CD8-positive, alpha-beta memory T cell (primary cell): ENCODE measurements around the gene GALK2. TPM values are rescaled to one million over a fixed set of nuclear protein-coding genes. Genes with fewer than 3 reads are reported as not detected.

Experiments
- CTCF ChIA-PET: fragments of 350-600 bp; sonication (Branson Sonifier 250); formaldehyde crosslinking; loops from one replicate; lab custom pipeline; 2021; ENCODE audit warnings: antibody characterized with exemption; lab: Charles Lee
- POLR2A ChIA-PET: fragments of 350-600 bp; sonication (Branson Sonifier 250); formaldehyde crosslinking; loops from one replicate; lab custom pipeline; 2021; ENCODE audit warnings: antibody characterized with exemption; lab: Charles Lee
- DNase-seq, 5 donors: peaks; one replicate each; pipeline versions ENCODE4 v3.0.0 to v3.0.0-alpha.2; 2020 to 2022; ENCODE audit warnings: mixed read lengths in 1 of 5
- H3K27ac ChIP-seq: one replicate; pipeline ENCODE4 v1.7.0; 2013; ENCODE audit warnings: low read depth, mild to moderate bottlenecking, low read length, moderate library complexity
- H3K27me3 ChIP-seq: 2 replicates; pipeline ENCODE4 v1.7.0; 2013; ENCODE audit warnings: low read length, mild to moderate bottlenecking; ENCODE audit not compliant: insufficient read depth, poor library complexity, severe bottlenecking
- H3K36me3 ChIP-seq: 2 replicates; pipeline ENCODE4 v1.7.0; 2013; ENCODE audit warnings: mild to moderate bottlenecking, low read length, moderate library complexity; ENCODE audit not compliant: insufficient read depth
- H3K4me1 ChIP-seq: 2 replicates; pipeline ENCODE4 v1.7.0; 2013; ENCODE audit warnings: mild to moderate bottlenecking, low read length, moderate library complexity; ENCODE audit not compliant: insufficient read depth
- H3K4me3 ChIP-seq: 2 replicates; pipeline ENCODE4 v1.7.0; 2013; ENCODE audit warnings: mild to moderate bottlenecking, low read length
- H3K9me3 ChIP-seq: 2 replicates; pipeline ENCODE4 v1.7.0; 2013; ENCODE audit warnings: mild to moderate bottlenecking, low read length
- H3K27ac Mint-ChIP-seq, 8 donors: one replicate each; pipeline ENCODE4 v1.8.0; 2020 to 2021; ENCODE audit warnings: mixed read lengths in 8 of 8, mild to moderate bottlenecking in 6 of 8, inconsistent platforms in 3 of 8, moderate library complexity in 3 of 8
- H3K27me3 Mint-ChIP-seq, 2 donors: one replicate each; pipeline ENCODE4 v1.8.0; 2020 to 2021; ENCODE audit warnings: mixed read lengths in 2 of 2, mild to moderate bottlenecking in 1 of 2, moderate library complexity in 1 of 2
- H3K36me3 Mint-ChIP-seq, 3 donors: one replicate each; pipeline ENCODE4 v1.8.0; 2020 to 2021; ENCODE audit warnings: mixed read lengths in 3 of 3, inconsistent platforms in 1 of 3, mild to moderate bottlenecking in 1 of 3
- H3K4me1 Mint-ChIP-seq, 3 donors: one replicate each; pipeline ENCODE4 v1.8.0; 2020 to 2021; ENCODE audit warnings: mixed read lengths in 3 of 3, inconsistent platforms in 1 of 3, mild to moderate bottlenecking in 1 of 3
- H3K4me3 Mint-ChIP-seq, 7 donors: one replicate each; pipeline ENCODE4 v1.8.0; 2020 to 2021; ENCODE audit warnings: mixed read lengths in 7 of 7, mild to moderate bottlenecking in 6 of 7, moderate library complexity in 4 of 7, inconsistent platforms in 2 of 7
- H3K9me3 Mint-ChIP-seq, 5 donors: one replicate each; pipeline ENCODE4 v1.8.0; 2020 to 2022; ENCODE audit warnings: mixed read lengths in 5 of 5, mild to moderate bottlenecking in 3 of 5, moderate library complexity in 2 of 5, inconsistent platforms in 1 of 5
- polyA plus RNA-seq: library from polyadenylated mRNA; unstranded; fragments of 300-500 nt; fragmentation: Illumina TruSeq; gene quantifications from one replicate; pipeline ENCODE4 v1.2.3, GENCODE V29; 2021
- total RNA-seq, 2 experiments: library from RNA; stranded (reverse); gene quantifications; one replicate each; pipeline ENCODE4 v1.2.3, GENCODE V29; 2021

GALK2 gene
- total and polyA plus RNA-seq, 3 experiments from 2014 or later = 21.3 to 28.0 (median 26.2) TPM

DNA sequence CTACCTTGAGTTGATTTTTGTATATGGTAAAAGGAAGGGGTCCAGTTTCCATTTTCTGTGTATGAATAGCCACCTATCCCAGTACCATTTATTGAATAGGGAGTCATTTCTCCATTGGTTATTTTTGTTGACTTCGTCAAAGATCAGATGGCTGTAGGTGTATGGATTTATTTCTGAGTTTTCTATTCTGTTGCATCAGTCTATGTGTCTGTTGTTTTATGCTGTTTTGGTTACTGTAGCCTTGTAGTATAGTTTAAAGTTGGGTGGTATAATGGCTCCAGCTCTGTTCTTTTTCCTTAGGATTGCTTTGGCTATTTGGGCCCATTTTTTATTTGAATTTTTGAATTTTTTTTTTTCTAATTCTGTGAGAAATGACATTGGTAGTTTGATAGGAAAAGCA is 127.5 kb downstream of the GALK2 start:
- peaks cover 37 to 64% (median 62%) of the 10 kb centered on the region in 3 donors for H3K36me3 Mint-ChIP-seq
- no peaks in the 10 kb centered on the region for H3K27me3 Mint-ChIP-seq
- no peak for DNase-seq
- H3K9me3 Mint-ChIP-seq = no peaks in the 10 kb centered on the region
- H3K27ac Mint-ChIP-seq = no peak overlapping the region
- CTCF ChIA-PET = no interaction called here
- H3K27ac ChIP-seq = no peak overlapping the region
- H3K4me3 ChIP-seq = no peak overlapping the region
- POLR2A ChIA-PET = no interaction called here
- H3K27me3 ChIP-seq = no peaks in the 10 kb centered on the region
- no peaks in the 10 kb centered on the region for H3K4me1 ChIP-seq
- peaks cover 27 to 40% (median 37%) of the 10 kb centered on the region in 3 donors for H3K4me1 Mint-ChIP-seq
- peaks cover 4% of the 10 kb centered on the region for H3K36me3 ChIP-seq
- H3K4me3 Mint-ChIP-seq = no peak overlapping the region
- no peaks in the 10 kb centered on the region for H3K9me3 ChIP-seq

DNA sequence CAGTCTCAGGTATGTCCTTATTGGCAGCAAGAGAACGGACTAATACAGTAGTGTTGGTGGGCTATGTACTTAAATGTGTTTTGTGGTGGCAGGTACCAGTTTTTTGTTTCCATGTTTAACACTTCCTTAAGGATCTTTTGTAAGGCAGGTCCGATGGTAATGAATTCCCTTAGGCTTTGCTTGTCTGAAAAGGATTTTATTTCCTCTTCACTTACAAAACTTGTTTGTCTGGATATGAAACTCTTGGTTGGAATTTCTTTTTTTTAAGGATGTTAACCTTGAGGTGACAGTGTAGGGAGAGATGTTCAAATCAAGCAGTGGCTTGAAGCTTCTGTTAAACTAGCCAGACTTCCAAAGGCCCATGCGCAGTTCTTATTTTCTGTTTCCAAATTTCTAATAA is 130.8 kb downstream of the GALK2 start:
- Mint-ChIP-seq H3K9me3 (no peaks in the 10 kb centered on the region), H3K27me3 (no peaks in the 10 kb centered on the region), H3K4me1 (peaks cover 29 to 45% (median 37%) of the 10 kb centered on the region in 3 donors), H3K36me3 (peaks cover 46 to 66% (median 46%) of the 10 kb centered on the region in 3 donors), H3K4me3 (no peak overlapping the region), H3K27ac (no peak overlapping the region)
- DNase-seq = no peak
- ChIA-PET POLR2A (no interaction called here), CTCF (no interaction called here)
- H3K27me3 ChIP-seq = no peaks in the 10 kb centered on the region
- no peak overlapping the region for H3K27ac ChIP-seq
- H3K36me3 ChIP-seq = no peaks in the 10 kb centered on the region
- H3K9me3 ChIP-seq = no peaks in the 10 kb centered on the region
- no peaks in the 10 kb centered on the region for H3K4me1 ChIP-seq
- no peak overlapping the region for H3K4me3 ChIP-seq

DNA sequence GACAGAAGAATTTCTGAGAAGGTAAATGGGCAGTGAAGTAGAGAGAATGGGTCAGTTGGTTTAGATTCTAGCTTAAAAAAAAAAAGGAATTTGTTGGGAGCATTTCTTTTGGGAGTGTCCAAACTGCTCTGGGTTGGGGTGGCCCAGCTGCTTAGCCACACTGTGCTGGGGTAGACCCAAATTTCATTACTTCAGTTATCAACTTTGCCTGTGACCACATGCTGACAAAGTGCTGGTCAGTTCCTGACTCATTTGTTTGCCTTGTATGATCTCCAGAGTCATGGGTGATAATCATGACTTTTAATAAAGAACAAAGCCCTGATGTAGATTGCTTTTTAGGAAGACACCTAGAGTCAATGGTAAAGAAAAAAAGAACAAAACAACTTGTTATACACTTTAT is 131.5 kb downstream of the GALK2 start:
- no peaks in the 10 kb centered on the region for H3K27me3 Mint-ChIP-seq
- CTCF ChIA-PET = no interaction called here
- peaks cover 40 to 64% (median 45%) of the 10 kb centered on the region in 3 donors for H3K36me3 Mint-ChIP-seq
- H3K4me3 ChIP-seq = no peak overlapping the region
- H3K4me3 Mint-ChIP-seq = no peak overlapping the region
- DNase-seq = no peak
- POLR2A ChIA-PET = no interaction called here
- H3K27ac ChIP-seq = no peak overlapping the region
- H3K9me3 ChIP-seq = no peaks in the 10 kb centered on the region
- H3K4me1 ChIP-seq = no peaks in the 10 kb centered on the region
- H3K4me1 Mint-ChIP-seq = peaks cover 29 to 45% (median 37%) of the 10 kb centered on the region in 3 donors
- H3K27me3 ChIP-seq = no peaks in the 10 kb centered on the region
- H3K27ac Mint-ChIP-seq = no peak overlapping the region
- no peaks in the 10 kb centered on the region for H3K9me3 Mint-ChIP-seq
- no peaks in the 10 kb centered on the region for H3K36me3 ChIP-seq

DNA sequence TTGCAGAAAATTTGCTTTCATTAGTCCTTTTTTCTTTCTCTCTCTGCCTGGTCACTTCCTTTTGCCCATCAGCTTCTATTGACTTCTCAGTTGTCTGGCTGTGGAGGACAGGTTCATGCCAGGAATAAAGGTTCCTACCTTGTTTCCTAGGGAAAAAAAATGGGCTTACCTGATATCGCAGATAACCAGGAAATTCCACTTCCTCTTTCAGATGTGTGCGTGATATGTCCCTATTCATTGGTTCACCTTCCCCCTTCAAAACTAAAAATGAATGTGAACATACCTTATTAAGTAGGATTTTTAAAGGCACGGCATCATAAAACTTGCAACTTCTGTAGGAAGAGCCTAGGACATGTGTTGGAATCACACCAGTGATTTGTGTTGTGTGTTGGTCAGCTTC is 133.0 kb downstream of the GALK2 start:
- Mint-ChIP-seq H3K9me3 (no peaks in the 10 kb centered on the region), H3K36me3 (peaks cover 35 to 58% (median 39%) of the 10 kb centered on the region in 3 donors), H3K4me1 (peaks cover 20 to 42% (median 24%) of the 10 kb centered on the region in 3 donors), H3K4me3 (no peak overlapping the region), H3K27ac (no peak overlapping the region), H3K27me3 (no peaks in the 10 kb centered on the region)
- H3K27me3 ChIP-seq = no peaks in the 10 kb centered on the region
- no peak for DNase-seq
- no peak overlapping the region for H3K27ac ChIP-seq
- H3K9me3 ChIP-seq = no peaks in the 10 kb centered on the region
- ChIA-PET CTCF (no interaction called here), POLR2A (no interaction called here)
- no peaks in the 10 kb centered on the region for H3K4me1 ChIP-seq
- no peaks in the 10 kb centered on the region for H3K36me3 ChIP-seq
- no peak overlapping the region for H3K4me3 ChIP-seq

DNA sequence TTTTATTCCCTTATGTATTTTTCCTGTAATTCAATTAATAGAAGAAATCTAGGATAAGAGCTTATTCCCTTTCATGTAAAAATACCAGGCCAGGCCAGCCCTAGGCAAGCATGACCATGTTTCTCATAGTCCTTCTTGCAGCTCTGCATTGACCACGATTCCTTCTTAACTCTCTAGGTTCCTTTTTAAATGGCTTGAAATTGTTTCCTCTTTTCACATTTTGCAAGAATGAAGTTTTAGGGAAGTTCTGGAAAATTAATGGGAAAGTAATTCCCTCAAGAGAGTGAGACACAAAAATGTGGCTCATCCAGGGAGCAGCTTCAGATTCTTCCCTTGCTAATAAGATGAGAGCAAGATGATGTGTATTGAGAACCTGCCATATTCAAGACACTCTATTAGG is 136.5 kb downstream of the GALK2 start:
- Mint-ChIP-seq H3K4me3 (no peak overlapping the region), H3K9me3 (no peaks in the 10 kb centered on the region), H3K27ac (no peak overlapping the region), H3K36me3 (peaks cover 16 to 56% (median 39%) of the 10 kb centered on the region in 3 donors), H3K4me1 (peaks cover 3 to 33% (median 8%) of the 10 kb centered on the region in 3 donors), H3K27me3 (no peaks in the 10 kb centered on the region)
- no peak overlapping the region for H3K27ac ChIP-seq
- ChIA-PET CTCF (no interaction called here), POLR2A (no interaction called here)
- no peaks in the 10 kb centered on the region for H3K36me3 ChIP-seq
- no peak for DNase-seq
- H3K4me3 ChIP-seq = no peak overlapping the region
- H3K4me1 ChIP-seq = no peaks in the 10 kb centered on the region
- no peaks in the 10 kb centered on the region for H3K9me3 ChIP-seq
- no peaks in the 10 kb centered on the region for H3K27me3 ChIP-seq

DNA sequence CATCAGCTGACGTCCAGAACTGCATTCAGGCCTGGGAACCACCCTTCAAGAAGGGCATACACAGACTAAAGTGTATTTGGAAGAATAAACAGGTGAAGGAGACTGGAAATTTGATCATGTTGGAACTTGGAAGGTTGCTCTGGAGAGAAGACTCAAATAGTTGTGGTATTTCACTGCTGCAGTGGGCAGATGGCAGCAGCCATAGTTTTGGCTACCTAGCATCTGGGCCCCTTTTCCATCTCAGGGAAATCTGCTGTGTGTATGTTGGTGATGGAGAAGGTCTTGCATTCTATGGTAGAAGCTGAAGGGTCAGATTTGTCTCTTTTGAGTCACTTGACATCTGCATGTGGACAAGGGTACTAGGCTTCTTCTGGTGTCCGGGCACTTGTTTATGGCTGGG is 138.6 kb downstream of the GALK2 start:
- ChIA-PET CTCF (no interaction called here), POLR2A (no interaction called here)
- Mint-ChIP-seq H3K36me3 (peaks cover 16 to 53% (median 37%) of the 10 kb centered on the region in 3 donors), H3K27me3 (no peaks in the 10 kb centered on the region), H3K4me3 (no peak overlapping the region), H3K9me3 (no peaks in the 10 kb centered on the region), H3K27ac (no peak overlapping the region), H3K4me1 (peaks cover 3 to 32% (median 7%) of the 10 kb centered on the region in 3 donors)
- DNase-seq = no peak
- H3K4me1 ChIP-seq = no peaks in the 10 kb centered on the region
- H3K27me3 ChIP-seq = no peaks in the 10 kb centered on the region
- H3K4me3 ChIP-seq = no peak overlapping the region
- H3K36me3 ChIP-seq = no peaks in the 10 kb centered on the region
- no peaks in the 10 kb centered on the region for H3K9me3 ChIP-seq
- H3K27ac ChIP-seq = no peak overlapping the region

DNA sequence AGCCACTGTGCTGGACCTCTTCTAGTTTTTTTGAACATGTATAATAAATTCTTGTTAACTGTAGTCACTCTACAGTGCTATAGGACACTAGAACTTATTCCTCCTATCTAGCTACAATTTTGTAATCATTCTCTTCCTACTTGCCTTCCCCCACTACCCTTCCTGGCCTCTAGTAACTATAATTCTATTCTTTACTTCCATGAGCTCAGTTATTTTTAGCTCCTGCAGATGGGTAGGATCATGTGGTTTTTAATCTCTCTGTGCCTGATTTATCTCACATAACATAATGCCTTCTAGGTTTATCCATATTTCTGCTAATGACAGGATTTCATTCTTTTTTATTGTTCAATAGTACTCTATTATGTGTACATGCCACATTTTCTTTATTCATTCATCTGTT is 139.8 kb downstream of the GALK2 start:
- H3K27ac Mint-ChIP-seq = no peak overlapping the region
- no peaks in the 10 kb centered on the region for H3K27me3 ChIP-seq
- H3K27ac ChIP-seq = no peak overlapping the region
- no peaks in the 10 kb centered on the region for H3K36me3 ChIP-seq
- no peak overlapping the region for H3K4me3 Mint-ChIP-seq
- peaks cover 3 to 34% (median 7%) of the 10 kb centered on the region in 3 donors for H3K4me1 Mint-ChIP-seq
- ChIA-PET CTCF (no interaction called here), POLR2A (no interaction called here)
- DNase-seq = no peak
- H3K9me3 Mint-ChIP-seq = no peaks in the 10 kb centered on the region
- peaks cover 11 to 47% (median 35%) of the 10 kb centered on the region in 3 donors for H3K36me3 Mint-ChIP-seq
- no peaks in the 10 kb centered on the region for H3K9me3 ChIP-seq
- no peaks in the 10 kb centered on the region for H3K4me1 ChIP-seq
- H3K27me3 Mint-ChIP-seq = no peaks in the 10 kb centered on the region
- H3K4me3 ChIP-seq = no peak overlapping the region

DNA sequence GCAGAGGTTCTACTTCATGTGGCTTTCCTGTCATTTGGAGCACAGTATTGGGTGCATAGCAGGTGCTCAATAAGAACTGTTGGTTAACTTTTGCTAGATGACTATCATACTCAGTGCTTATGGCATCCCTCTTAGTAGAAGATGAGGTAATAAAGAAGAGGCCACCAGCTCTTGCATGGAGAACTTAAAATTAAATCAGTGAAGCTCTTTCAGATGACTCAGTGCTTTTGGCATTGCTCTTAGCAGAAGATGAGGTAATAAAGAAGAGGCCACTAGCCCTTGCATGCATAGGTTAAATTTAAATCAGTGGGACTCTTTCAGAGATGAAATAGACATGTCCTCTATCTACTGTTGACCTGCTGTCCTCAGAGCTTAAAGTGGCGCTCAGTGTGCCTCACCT is 143.6 kb downstream of the GALK2 start:
- CTCF ChIA-PET = no interaction called here
- no peak overlapping the region for H3K4me3 ChIP-seq
- Mint-ChIP-seq H3K27ac (no peak overlapping the region), H3K4me1 (peaks cover 3 to 27% (median 6%) of the 10 kb centered on the region in 3 donors), H3K27me3 (no peaks in the 10 kb centered on the region), H3K9me3 (no peaks in the 10 kb centered on the region), H3K4me3 (no peak overlapping the region), H3K36me3 (peaks cover 22 to 41% (median 23%) of the 10 kb centered on the region in 3 donors)
- H3K27ac ChIP-seq = no peak overlapping the region
- H3K36me3 ChIP-seq = no peaks in the 10 kb centered on the region
- no peak for DNase-seq
- H3K4me1 ChIP-seq = no peaks in the 10 kb centered on the region
- no peaks in the 10 kb centered on the region for H3K27me3 ChIP-seq
- no peaks in the 10 kb centered on the region for H3K9me3 ChIP-seq
- POLR2A ChIA-PET = no interaction called here
